Calu3 (cell line): ENCODE measurements around the gene CSH2. TPM values are rescaled to one million over a fixed set of nuclear protein-coding genes. Genes with fewer than 3 reads are reported as not detected.

Experiments used
- BruUV-seq: library from RNA; stranded (reverse); fragments of 400-500 nt; replicated peaks from 2 replicates; lab custom pipeline; 2021; lab: Mats Ljungman, UMichigan
- CTCF ChIA-PET: fragments of 300-600 bp; sonication (Branson Sonifier 250); formaldehyde crosslinking; loops from one replicate; lab custom pipeline; 2022; ENCODE audit warnings: antibody characterized with exemption; lab: Charles Lee
- DNase-seq: peaks from one replicate; pipeline ENCODE4 v3.0.0; 2022
- H3K27ac Mint-ChIP-seq: one replicate; pipeline ENCODE4 v1.8.0; 2022; ENCODE audit warnings: mixed read lengths; ENCODE audit not compliant: unreplicated experiment
- H3K27me3 Mint-ChIP-seq: one replicate; pipeline ENCODE4 v1.8.0; 2022; ENCODE audit warnings: mixed read lengths; ENCODE audit not compliant: unreplicated experiment
- H3K36me3 Mint-ChIP-seq: one replicate; pipeline ENCODE4 v1.8.0; 2022; ENCODE audit warnings: mild to moderate bottlenecking, moderate library complexity, mixed read lengths; ENCODE audit not compliant: insufficient read depth, unreplicated experiment
- H3K4me1 Mint-ChIP-seq: one replicate; pipeline ENCODE4 v1.8.0; 2022; ENCODE audit warnings: mild to moderate bottlenecking, low read depth, mixed read lengths; ENCODE audit not compliant: unreplicated experiment
- H3K4me3 Mint-ChIP-seq: one replicate; pipeline ENCODE4 v1.8.0; 2022; ENCODE audit warnings: mild to moderate bottlenecking, low read depth, moderate library complexity, mixed read lengths; ENCODE audit not compliant: unreplicated experiment
- H3K9me3 Mint-ChIP-seq: one replicate; pipeline ENCODE4 v1.8.0; 2022; ENCODE audit warnings: low read depth, mixed read lengths; ENCODE audit not compliant: unreplicated experiment
- CTCF ChIP-seq: fragments of 200-600 bp; IDR thresholded peaks from one replicate; pipeline ENCODE4 v1.8.0; 2022; ENCODE audit warnings: antibody characterized with exemption; ENCODE audit not compliant: unreplicated experiment
- intact Hi-C: fragments of 100-400 bp; cut with micrococcal nuclease; formaldehyde crosslinking; loops from one replicate; pipeline ENCODE4 v1.10.0; 2022; ENCODE audit not compliant: unreplicated experiment
- total RNA-seq: library from RNA; stranded (reverse); gene quantifications from 2 replicates; pipeline ENCODE4 v1.2.3, GENCODE V29; 2022

Gene CSH2
- total RNA-seq, 1 experiment from 2014 or later = not detected

GRCh38 chr17:63838631-63839171, 34.8 kb downstream of the CSH2 start:
- Mint-ChIP-seq H3K9me3 (no peaks in the 10 kb centered on the region), H3K4me3 (no peak overlapping the region), H3K36me3 (peaks cover 42% of the 10 kb centered on the region), H3K27ac (no peak overlapping the region), H3K4me1 (peaks cover 22% of the 10 kb centered on the region), H3K27me3 (no peaks in the 10 kb centered on the region)
- DNase-seq = peak; percentile 51
- no TSS peak for BruUV-seq
- intact Hi-C loops = no loop called here
- no peak for TF ChIP-seq CTCF
- CTCF ChIA-PET = interaction anchor here (0.5 to 1.2 kb wide), 5 partner anchors 11 to 1565 kb away, joined by 3 to 5 read pairs (median 3); no protein-coding TSS in a partner anchor

- intact Hi-C loops = no loop called here
- Mint-ChIP-seq H3K36me3 (peaks cover 36% of the 10 kb centered on the region), H3K4me1 (peaks cover 22% of the 10 kb centered on the region), H3K27me3 (no peaks in the 10 kb centered on the region), H3K9me3 (no peaks in the 10 kb centered on the region), H3K27ac (no peak overlapping the region), H3K4me3 (no peak overlapping the region)
- CTCF ChIA-PET = interaction anchor here (0.5 to 1.2 kb wide), 3 partner anchors 10 to 1011 kb away, joined by 3 to 5 read pairs (median 3); no protein-coding TSS in a partner anchor
- no peak for TF ChIP-seq CTCF
- no peak for DNase-seq
- BruUV-seq = no TSS peak
Measured at GRCh38 chr17:63837962-63838600, 35.4 kb downstream of the CSH2 start.

- CTCF ChIA-PET = no interaction called here
- peaks cover 31% of the 10 kb centered on the region for H3K36me3 Mint-ChIP-seq
- intact Hi-C loops = no loop called here
- no peak for DNase-seq
- H3K4me3 Mint-ChIP-seq = no peak overlapping the region
- no peak for TF ChIP-seq CTCF
- H3K27ac Mint-ChIP-seq = no peak overlapping the region
- peaks cover 22% of the 10 kb centered on the region for H3K4me1 Mint-ChIP-seq
- H3K9me3 Mint-ChIP-seq = no peaks in the 10 kb centered on the region
- no TSS peak for BruUV-seq
- no peaks in the 10 kb centered on the region for H3K27me3 Mint-ChIP-seq
Measured at GRCh38 chr17:63837480-63837879, 36.0 kb downstream of the CSH2 start.

- Mint-ChIP-seq H3K9me3 (no peaks in the 10 kb centered on the region), H3K27me3 (no peaks in the 10 kb centered on the region), H3K4me3 (no peak overlapping the region), H3K27ac (no peak overlapping the region), H3K4me1 (peaks cover 22% of the 10 kb centered on the region), H3K36me3 (peaks cover 31% of the 10 kb centered on the region)
- no peak for DNase-seq
- CTCF ChIA-PET = no interaction called here
- intact Hi-C loops = no loop called here
- no TSS peak for BruUV-seq
- TF ChIP-seq CTCF = no peak
Measured at GRCh38 chr17:63836811-63837210, 36.7 kb downstream of the CSH2 start.
